Heart left ventricle (tissue), 16 donors: Measurements from ENCODE around the gene LAG3. TPM values are rescaled to one million over a fixed set of nuclear protein-coding genes. Genes with fewer than 3 reads are reported as not detected.
A peak's percentile ranks its signal among the peaks of the same experiment; 100 is the strongest.

ENCODE experiments used
- ATAC-seq, 4 donors: fragments of 200-7000 bp; cut with Tn5 transposase; one replicate each; pipeline ENCODE4 v1.9.1; 2020 to 2022; ENCODE audit warnings: moderate library complexity in 4 of 4, mild to moderate bottlenecking in 3 of 4, moderate number of reproducible peaks in 1 of 4
- DNase-seq, 5 donors: peaks; one replicate each; pipeline ENCODE4 v3.0.0-alpha.2; 2020
- H3K27ac ChIP-seq, 12 donors: fragments of 200-600 bp; sonication (generic) in 4 of 12; one replicate each; pipeline versions ENCODE4 v1.5.0 to v1.8.0; 2016 to 2022; ENCODE audit warnings: mild to moderate bottlenecking in 2 of 12
- H3K27me3 ChIP-seq, 9 donors: fragments of 200-600 bp; sonication (generic) in 2 of 9; one replicate each; pipeline versions ENCODE4 v1.5.1 to v1.8.0; 2016 to 2022; ENCODE audit warnings: mild to moderate bottlenecking in 3 of 9
- H3K36me3 ChIP-seq, 9 donors: fragments of 200-600 bp; sonication (generic) in 2 of 9; one replicate each; pipeline versions ENCODE4 v1.5.0 to v1.8.0; 2018 to 2022; ENCODE audit warnings: mild to moderate bottlenecking in 2 of 9
- H3K4me1 ChIP-seq, 12 donors: fragments of 200-600 bp; sonication (generic) in 4 of 12; one replicate each; pipeline versions ENCODE4 v1.5.0 to v1.8.0; 2016 to 2022; ENCODE audit warnings: mild to moderate bottlenecking in 3 of 12
- H3K4me3 ChIP-seq, 12 donors: fragments of 200-600 bp; sonication (generic) in 4 of 12; one replicate each; pipeline versions ENCODE4 v1.5.0 to v1.8.0; 2017 to 2022; ENCODE audit warnings: mild to moderate bottlenecking in 9 of 12, moderate library complexity in 4 of 12
- H3K9me3 ChIP-seq, 12 donors: fragments of 200-600 bp; sonication (generic) in 4 of 12; one replicate each; pipeline versions ENCODE4 v1.5.0 to v1.8.0; 2016 to 2022; ENCODE audit warnings: mild to moderate bottlenecking in 1 of 12
- CTCF ChIP-seq, 12 donors: fragments of 200-600 bp; sonication (generic) in 4 of 12; IDR thresholded peaks; one replicate each; pipeline versions ENCODE4 v1.5.0 to v1.8.0; 2018 to 2022; ENCODE audit warnings: antibody characterized with exemption in 12 of 12, mild to moderate bottlenecking in 5 of 12
- POLR2A ChIP-seq, 2 donors: fragments of 450-650 bp; IDR thresholded peaks; one replicate each; pipeline ENCODE4 v1.6.1; 2017; ENCODE audit warnings: antibody characterized with exemption in 2 of 2, mild to moderate bottlenecking in 2 of 2, moderate library complexity in 2 of 2
- WGBS, 4 donors: extraction: QIAGEN DNeasy Blood & Tissue Kit in 2 of 4; methylation state at CpG; one replicate each; pipeline versions ENCODE4 v1.1.5 to v1.1.7; 2013 to 2018; 5-methylcytosine and 5-hydroxymethylcytosine counted together
- intact Hi-C, 10 donors: fragments of 100-400 bp; cut with DNase I; formaldehyde crosslinking; loops; one replicate each; pipeline versions ENCODE4 v1.11.1 to v1.14.2; 2022
- polyA plus RNA-seq, 2 donors: library from polyadenylated mRNA; stranded (reverse); fragments of 200-250 nt; gene quantifications; one replicate each; pipeline ENCODE4 v1.2.3, GENCODE V29; 2013
- total RNA-seq, 9 donors: library from RNA; depleted of rRNA in 2 of 9; stranded (reverse); fragments of >200 nt in 2 of 9; fragmentation: NEBNext Ultra II Directional in 3 of 9; extraction: Animal tissue kit (Norgen Biotek cat#: 25700) in 3 of 9; gene quantifications; one replicate each; pipeline versions ENCODE4 v1.1.0 to v1.2.4, GENCODE V29; 2016 to 2023
- donor health status: ischemic (EF 13 %, LVEDD 7.1; RV severe dilation, severe dysfunction).
- donor health status: healthy with polysubstance abuse.
- donor health status: DM: no; HTN: yes; CAD: no.
- donor health status: DM: no; HTN: no; CAD: no.
- donor health status: ischemic (EF 25% LVEDD 6.9; RV normal size, moderate dysfunction).
- donor health status: ischemic (EF 25% LVEDD 5.7; RV mildly dilated, moderate dysfunction).
- donor health status: healthy.
- donor health status: DM: yes; HTN: yes; CAD: no.
- donor health status: ischemic (EF 35%, LVEDD 5.7; RV mildly dilated, moderate dysfunction).
- donor health status: nonischemic (EF 11% LVEDD 7.7; RV severe dilation, severe dysfunction).
- donor health status: DM: yes; HTN: yes; CAD: no.
- donor health status: PGD.
- donor health status: ischemic (EF 29% LVEDD 5.4; RV normal size, mild dysfunction).
- donor health status: nonischemic (EF 23%, LVEDD 6.1; RV moderate dilation, normal function).

LAG3 gene
- total and polyA plus RNA-seq, 11 donors, result 0.03 to 1.5 (median 0.34) TPM; not detected in 4

GRCh38 chr12:6724409-6724797 is 47.9 kb upstream of the LAG3 start:
- Histone ChIP-seq H3K27ac (peak overlapping the region; percentile 68 to 95 (median 90)), H3K4me3 (peak overlapping the region; percentile 37 to 84 (median 66)), H3K9me3 (no peaks in the 10 kb centered on the region), H3K27me3 (no peaks in the 10 kb centered on the region), H3K4me1 (peaks cover 0 to 23% (median 11%) of the 10 kb centered on the region in 12 donors), H3K36me3 (peaks cover 0 to 28% (median 24%) of the 10 kb centered on the region in 9 donors)
- peak; percentile 3 to 18 (median 9) for ATAC-seq
- 14 to 19% (median 17%) methylated on average over 9 to 10 of the region's 10 CpGs for WGBS, 4 donors
- intact Hi-C loops, result loop anchor here in 4 of 10 donors (2.0 to 10.0 kb wide), 6 partner anchors 28 to 62 kb away; partner anchors contain the start of genes ING4 (in 2 of the 4), ZNF384 (in 2 of the 4) and MLF2 (in 1 of the 4)
- DNase-seq, result no peak
- TF ChIP-seq CTCF (IDR thresholded peaks at IDR 0.05) (no peak), POLR2A (IDR thresholded peaks at IDR 0.05) (no peak)

GRCh38 chr12:6725350-6725749 is 47.0 kb upstream of the LAG3 start:
- 92 to 94% (median 93%) methylated on average over 7 of the region's 7 CpGs for WGBS, 4 donors
- ATAC-seq (no peak), DNase-seq (no peak)
- no peaks in the 10 kb centered on the region for H3K27me3 ChIP-seq
- TF ChIP-seq CTCF (IDR thresholded peaks at IDR 0.05) (no peak), POLR2A (IDR thresholded peaks at IDR 0.05) (no peak)
- H3K4me3 ChIP-seq, result no peak overlapping the region
- peaks cover 0 to 23% (median 11%) of the 10 kb centered on the region in 12 donors for H3K4me1 ChIP-seq
- no peaks in the 10 kb centered on the region for H3K9me3 ChIP-seq
- H3K36me3 ChIP-seq, result peaks cover 0 to 38% (median 33%) of the 10 kb centered on the region in 9 donors
- no peak overlapping the region for H3K27ac ChIP-seq
- intact Hi-C loops, result loop anchor here in 4 of 10 donors (2.0 to 10.0 kb wide), 5 partner anchors 27 to 63 kb away; partner anchors contain the start of genes ING4 (in 2 of the 4), MLF2 (in 1 of the 4) and ZNF384 (in 1 of the 4)

- H3K36me3 ChIP-seq, result peaks cover 0 to 67% (median 58%) of the 10 kb centered on the region in 9 donors
- ATAC-seq (no peak), DNase-seq (no peak)
- no peaks in the 10 kb centered on the region for H3K9me3 ChIP-seq
- H3K27me3 ChIP-seq, result no peaks in the 10 kb centered on the region
- WGBS, 4 donors, result 94 to 95% (median 94%) methylated on average over 18 of the region's 18 CpGs
- peaks cover 0 to 17% (median 10%) of the 10 kb centered on the region in 12 donors for H3K4me1 ChIP-seq
- no peak overlapping the region for H3K27ac ChIP-seq
- intact Hi-C loops, result loop anchor here in 1 of 10 donors (10.0 kb wide), 1 partner anchor 64 kb away; the partner anchor contains the start of gene ING4
- no peak for TF ChIP-seq CTCF (IDR thresholded peaks at IDR 0.05)
- no peak for TF ChIP-seq POLR2A (IDR thresholded peaks at IDR 0.05)
- no peak overlapping the region for H3K4me3 ChIP-seq
Measured at GRCh38 chr12:6729186-6729585, 43.1 kb upstream of the LAG3 start.

GRCh38 chr12:6730169-6730568 is 42.2 kb upstream of the LAG3 start:
- Histone ChIP-seq H3K9me3 (no peaks in the 10 kb centered on the region), H3K36me3 (peaks cover 0 to 75% (median 59%) of the 10 kb centered on the region in 9 donors), H3K27ac (no peak overlapping the region), H3K4me1 (peaks cover 0 to 8% (median 2%) of the 10 kb centered on the region in 12 donors), H3K4me3 (no peak overlapping the region), H3K27me3 (no peaks in the 10 kb centered on the region)
- TF ChIP-seq CTCF (IDR thresholded peaks at IDR 0.05) (no peak), POLR2A (IDR thresholded peaks at IDR 0.05) (no peak)
- ATAC-seq (no peak), DNase-seq (no peak)
- intact Hi-C loops, result no loop called here
- 93 to 96% (median 95%) methylated on average over 8 of the region's 8 CpGs for WGBS, 4 donors
